Lower lobe of right lung (tissue), 2 donors: ENCODE data around the gene DGUOK. TPM values are rescaled to one million over a fixed set of nuclear protein-coding genes. Genes with fewer than 3 reads are reported as not detected.

Experiments
- ATAC-seq, 2 donors: fragments of 200-7000 bp; cut with Tn5 transposase; one replicate each; pipeline ENCODE4 v1.9.1; 2020 to 2022; ENCODE audit warnings: mild to moderate bottlenecking in 2 of 2, moderate library complexity in 2 of 2
- DNase-seq: peaks from one replicate; pipeline ENCODE4 v3.0.0-alpha.2; 2020
- H3K27ac ChIP-seq: fragments of 200-600 bp; one replicate; pipeline ENCODE4 v1.8.0; 2022
- H3K27me3 ChIP-seq: fragments of 200-600 bp; one replicate; pipeline ENCODE4 v1.8.0; 2022; ENCODE audit warnings: low read depth
- H3K36me3 ChIP-seq: fragments of 200-600 bp; one replicate; pipeline ENCODE4 v1.8.0; 2022; ENCODE audit warnings: mild to moderate bottlenecking
- H3K4me1 ChIP-seq: fragments of 200-600 bp; one replicate; pipeline ENCODE4 v1.8.0; 2022
- H3K4me3 ChIP-seq: fragments of 200-600 bp; one replicate; pipeline ENCODE4 v1.8.0; 2022; ENCODE audit warnings: mild to moderate bottlenecking
- H3K9me3 ChIP-seq: fragments of 200-600 bp; one replicate; pipeline ENCODE4 v1.8.0; 2022
- intact Hi-C: fragments of 100-400 bp; cut with DNase I; formaldehyde crosslinking; loops from one replicate; pipeline ENCODE4 v1.11.0; 2022
- total RNA-seq: library from RNA; stranded (reverse); fragmentation: NEBNext Ultra II Directional; extraction: Animal tissue kit (Norgen Biotek cat#: 25700); gene quantifications from one replicate; pipeline ENCODE4 v1.2.1, GENCODE V29; 2021
- TF ChIP-seq, protein P1 (sequence below): fragments of 200-600 bp; IDR thresholded peaks from one replicate; pipeline ENCODE4 v1.8.0; 2022; ENCODE audit warnings: antibody characterized with exemption, mild to moderate bottlenecking
- donor health status: DM: no; HTN: yes; CAD: no; lungs with severe emphysema.

Gene DGUOK
- total RNA-seq, 1 donor from 2014 or later, result 38.0 TPM

DNA sequence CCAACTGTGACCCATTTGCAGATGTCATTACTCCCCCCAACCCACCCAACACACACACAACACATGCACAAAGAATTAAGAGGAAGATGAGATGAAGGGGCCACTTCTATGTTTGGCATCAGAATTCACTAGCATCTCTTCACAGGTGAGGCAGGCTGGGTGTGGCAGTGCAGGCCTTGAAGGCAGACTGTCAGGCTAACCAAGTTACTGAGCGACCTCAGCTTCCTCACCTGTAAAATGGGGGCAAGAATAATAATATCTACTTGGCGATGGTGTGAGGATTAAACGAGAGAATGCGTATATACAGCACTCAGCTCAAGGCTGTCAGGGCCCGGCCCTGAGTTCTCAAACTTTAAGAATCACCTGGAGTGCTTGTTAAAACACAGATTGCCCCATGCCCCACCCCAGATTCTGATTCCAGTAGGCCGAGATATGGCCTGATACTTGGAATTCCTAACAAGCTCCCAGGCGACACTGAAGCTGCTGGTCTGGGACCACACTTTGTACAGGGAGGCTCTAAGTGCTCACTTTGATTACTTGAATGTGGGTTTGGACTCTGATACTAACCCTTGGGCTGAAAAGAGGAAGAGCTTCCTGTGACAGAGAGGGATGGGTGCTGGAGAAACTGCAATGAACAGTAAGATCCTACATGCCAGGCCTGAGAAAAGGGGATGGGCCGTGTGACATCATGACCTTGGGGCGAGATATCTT, 32.8 kb upstream of the DGUOK start:
- intact Hi-C loops, result no loop called here
- TF ChIP-seq, protein P1, sequence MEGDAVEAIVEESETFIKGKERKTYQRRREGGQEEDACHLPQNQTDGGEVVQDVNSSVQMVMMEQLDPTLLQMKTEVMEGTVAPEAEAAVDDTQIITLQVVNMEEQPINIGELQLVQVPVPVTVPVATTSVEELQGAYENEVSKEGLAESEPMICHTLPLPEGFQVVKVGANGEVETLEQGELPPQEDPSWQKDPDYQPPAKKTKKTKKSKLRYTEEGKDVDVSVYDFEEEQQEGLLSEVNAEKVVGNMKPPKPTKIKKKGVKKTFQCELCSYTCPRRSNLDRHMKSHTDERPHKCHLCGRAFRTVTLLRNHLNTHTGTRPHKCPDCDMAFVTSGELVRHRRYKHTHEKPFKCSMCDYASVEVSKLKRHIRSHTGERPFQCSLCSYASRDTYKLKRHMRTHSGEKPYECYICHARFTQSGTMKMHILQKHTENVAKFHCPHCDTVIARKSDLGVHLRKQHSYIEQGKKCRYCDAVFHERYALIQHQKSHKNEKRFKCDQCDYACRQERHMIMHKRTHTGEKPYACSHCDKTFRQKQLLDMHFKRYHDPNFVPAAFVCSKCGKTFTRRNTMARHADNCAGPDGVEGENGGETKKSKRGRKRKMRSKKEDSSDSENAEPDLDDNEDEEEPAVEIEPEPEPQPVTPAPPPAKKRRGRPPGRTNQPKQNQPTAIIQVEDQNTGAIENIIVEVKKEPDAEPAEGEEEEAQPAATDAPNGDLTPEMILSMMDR, result no peak
- DNase-seq, result peak; percentile 46
- H3K4me3 ChIP-seq, result no peak overlapping the region
- H3K9me3 ChIP-seq, result no peaks in the 10 kb centered on the region
- ATAC-seq, result peak; percentile 46 to 49
- no peaks in the 10 kb centered on the region for H3K36me3 ChIP-seq
- H3K27ac ChIP-seq, result no peak overlapping the region
- H3K4me1 ChIP-seq, result peaks cover 7% of the 10 kb centered on the region
- no peaks in the 10 kb centered on the region for H3K27me3 ChIP-seq

DNA sequence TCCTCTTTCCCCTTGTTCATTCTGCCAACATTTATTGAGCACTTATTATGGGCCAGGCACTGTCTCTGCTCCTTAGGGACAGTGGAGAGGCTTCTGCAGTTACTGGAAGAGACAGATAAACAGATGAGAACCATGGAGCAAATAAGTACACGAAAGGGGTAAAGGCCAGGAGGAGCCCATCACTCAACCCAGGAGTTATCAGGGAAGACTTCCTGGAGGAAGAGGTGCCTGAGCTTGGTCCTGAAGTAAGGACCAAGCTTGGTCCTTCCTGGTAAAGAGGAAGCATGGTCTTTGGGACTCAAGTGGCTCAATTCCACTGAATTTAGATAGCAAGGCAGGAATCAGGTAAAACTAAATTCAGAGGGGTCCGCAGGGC, 32.2 kb upstream of the DGUOK start:
- no peaks in the 10 kb centered on the region for H3K27me3 ChIP-seq
- H3K9me3 ChIP-seq, result no peaks in the 10 kb centered on the region
- ATAC-seq (no peak), DNase-seq (no peak)
- no peak overlapping the region for H3K27ac ChIP-seq
- TF ChIP-seq, protein P1, result no peak
- peaks cover 7% of the 10 kb centered on the region for H3K4me1 ChIP-seq
- H3K36me3 ChIP-seq, result no peaks in the 10 kb centered on the region
- no peak overlapping the region for H3K4me3 ChIP-seq
- intact Hi-C loops, result no loop called here

DNA sequence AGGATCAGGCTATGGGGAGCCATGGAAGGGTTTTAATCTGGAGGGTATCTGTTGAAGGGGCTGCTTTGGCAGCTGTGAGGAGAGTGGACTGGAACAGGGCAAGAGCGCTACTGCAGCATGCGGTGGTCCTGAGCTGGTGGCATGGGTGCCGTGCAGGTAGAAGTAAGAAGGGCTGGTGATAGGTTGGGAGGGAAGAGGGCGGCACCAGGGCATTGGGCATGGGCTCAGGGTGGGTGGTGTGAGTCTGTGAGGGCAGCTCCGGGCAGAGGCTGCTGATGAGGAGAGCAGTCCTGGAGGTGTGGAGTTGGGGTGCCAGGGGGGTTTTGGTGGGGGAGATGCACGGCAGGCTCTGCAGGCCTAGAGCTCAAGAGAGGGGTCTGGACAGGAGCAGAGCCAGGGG, 31.8 kb upstream of the DGUOK start:
- peaks cover 7% of the 10 kb centered on the region for H3K4me1 ChIP-seq

DNA sequence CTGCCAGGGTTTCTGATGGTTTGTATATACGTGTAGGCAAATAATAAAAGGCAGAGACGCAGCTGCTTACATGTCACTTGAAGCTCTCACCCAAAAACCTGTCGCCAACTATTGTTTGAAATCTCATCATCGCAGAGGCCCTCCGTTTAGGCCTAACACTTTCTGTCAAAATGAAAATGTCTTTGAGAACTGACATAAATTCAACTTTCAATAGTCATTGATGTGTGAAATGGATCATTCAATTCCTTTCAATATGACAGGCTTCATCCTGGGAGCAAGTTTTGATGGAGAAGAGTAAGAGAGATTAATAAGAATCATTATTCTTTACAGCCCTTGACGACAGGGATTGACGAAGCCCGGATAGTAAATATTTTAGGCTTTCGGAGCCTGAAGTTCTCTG, 31.2 kb upstream of the DGUOK start:
- TF ChIP-seq, protein P1, result no peak
- H3K9me3 ChIP-seq, result no peaks in the 10 kb centered on the region
- no peaks in the 10 kb centered on the region for H3K27me3 ChIP-seq
- no peaks in the 10 kb centered on the region for H3K36me3 ChIP-seq
- intact Hi-C loops, result no loop called here
- H3K27ac ChIP-seq, result no peak overlapping the region
- ATAC-seq (no peak), DNase-seq (no peak)
- no peak overlapping the region for H3K4me3 ChIP-seq
- peaks cover 7% of the 10 kb centered on the region for H3K4me1 ChIP-seq

More for the DNA sequence above, 31.8 kb upstream of the DGUOK start:
- H3K27me3 ChIP-seq, result no peaks in the 10 kb centered on the region
- ATAC-seq (no peak), DNase-seq (no peak)
- H3K9me3 ChIP-seq, result no peaks in the 10 kb centered on the region
- intact Hi-C loops, result no loop called here
- H3K36me3 ChIP-seq, result no peaks in the 10 kb centered on the region
- TF ChIP-seq, protein P1, result no peak
- no peak overlapping the region for H3K27ac ChIP-seq
- no peak overlapping the region for H3K4me3 ChIP-seq

DNA sequence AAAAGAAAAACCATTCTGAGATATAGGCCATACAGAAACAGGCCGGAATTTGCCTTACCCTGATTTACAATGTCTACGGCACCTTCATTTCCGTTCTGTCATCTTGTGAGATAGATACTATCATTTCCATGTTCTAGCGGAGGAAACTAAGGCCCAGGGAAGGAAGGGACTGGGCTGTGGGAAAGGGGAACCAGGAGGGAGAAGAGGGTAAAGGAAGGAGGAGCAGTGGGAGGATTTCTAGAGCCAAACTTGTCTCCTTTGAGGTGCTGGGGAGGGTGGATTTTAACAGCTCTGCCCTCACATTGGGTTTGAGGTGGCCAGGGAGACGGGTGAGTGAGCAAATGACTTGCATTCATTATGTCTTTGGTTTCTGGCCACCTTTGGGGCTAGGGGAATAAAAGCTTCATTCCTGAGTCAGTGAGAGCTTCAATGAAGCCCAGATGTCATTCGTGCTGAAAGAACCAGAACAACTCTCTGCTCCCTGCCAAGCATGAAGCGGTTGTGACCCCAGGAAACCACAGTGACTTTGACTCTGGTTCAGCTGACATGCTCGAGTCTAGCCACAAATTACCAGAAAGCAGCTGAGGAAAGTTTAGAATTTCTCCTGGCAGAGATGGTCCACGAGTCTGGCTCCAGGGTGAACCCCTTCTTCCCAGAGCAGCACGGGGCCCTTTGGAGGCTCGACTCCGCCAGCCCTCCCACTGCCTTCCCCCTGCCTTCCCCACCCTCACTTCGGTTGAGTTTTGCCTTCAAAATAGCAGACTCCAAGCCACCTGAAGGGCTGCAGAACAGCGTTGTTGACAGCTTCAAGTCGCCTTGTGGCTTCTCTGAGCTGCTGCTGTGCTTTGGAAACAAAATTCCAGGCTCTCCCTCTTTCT, 30.1 kb upstream of the DGUOK start:
- Histone ChIP-seq H3K9me3 (no peaks in the 10 kb centered on the region), H3K36me3 (no peaks in the 10 kb centered on the region), H3K4me1 (peaks cover 7% of the 10 kb centered on the region), H3K4me3 (no peak overlapping the region), H3K27ac (peak overlapping the region; percentile 11), H3K27me3 (no peaks in the 10 kb centered on the region)
- DNase-seq, result no peak
- peak in 1 of 2 donors; percentile 7 for ATAC-seq
- intact Hi-C loops, result no loop called here
- TF ChIP-seq, protein P1, result no peak
